ENCODE data around the gene ESR2.
"Not testable (repeated sequence)": the region's sequence is repeated elsewhere in the genome, so short reads cannot be mapped to it uniquely, and the experiment has no call there.

The ESR2 gene

DNA sequence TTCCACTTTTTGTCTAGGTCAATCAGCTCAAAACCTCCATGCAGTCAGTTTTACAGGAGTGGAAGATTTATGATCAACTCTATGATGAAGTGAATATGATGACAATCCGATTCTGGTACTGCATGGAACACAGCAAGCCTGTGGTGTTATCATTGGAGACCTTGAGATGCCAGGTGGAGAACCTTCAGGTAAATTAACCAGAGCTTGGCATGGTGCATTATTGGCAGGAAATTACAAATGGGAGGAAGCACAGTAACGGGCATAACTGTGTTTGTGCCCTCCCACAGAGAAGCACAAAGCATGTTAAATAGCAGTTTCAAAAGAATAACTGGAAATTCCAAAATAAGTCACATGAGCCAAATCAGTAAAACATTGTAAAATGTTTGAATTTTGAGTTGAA is 135.6 kb downstream of the ESR2 start:
- DNase-seq (ENCODE audit: low spot score) (no peak), FAIRE-seq (no peak)

DNA sequence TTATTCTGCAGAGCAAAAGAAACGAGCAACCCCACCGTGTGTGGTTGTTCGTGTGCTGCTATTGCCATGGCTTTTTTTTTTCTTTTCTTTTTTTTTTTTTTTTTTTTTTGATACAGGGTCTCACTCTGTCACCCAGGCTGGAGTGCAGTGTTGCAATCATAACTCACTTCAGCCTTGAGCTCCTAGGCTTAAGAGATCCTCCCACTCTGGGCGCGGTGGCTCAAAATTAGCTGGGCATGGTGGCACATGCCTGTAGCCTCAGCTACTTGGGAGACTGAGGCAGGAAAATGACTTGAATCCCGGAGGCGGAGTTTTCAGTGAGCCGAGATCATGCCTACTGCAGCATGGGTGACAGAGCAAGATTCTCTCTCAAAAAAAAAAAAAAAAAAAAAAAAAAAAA is 144.2 kb downstream of the ESR2 start:
- FAIRE-seq (no peak), DNase-seq (ENCODE audit: low spot score) (no peak)

DNA sequence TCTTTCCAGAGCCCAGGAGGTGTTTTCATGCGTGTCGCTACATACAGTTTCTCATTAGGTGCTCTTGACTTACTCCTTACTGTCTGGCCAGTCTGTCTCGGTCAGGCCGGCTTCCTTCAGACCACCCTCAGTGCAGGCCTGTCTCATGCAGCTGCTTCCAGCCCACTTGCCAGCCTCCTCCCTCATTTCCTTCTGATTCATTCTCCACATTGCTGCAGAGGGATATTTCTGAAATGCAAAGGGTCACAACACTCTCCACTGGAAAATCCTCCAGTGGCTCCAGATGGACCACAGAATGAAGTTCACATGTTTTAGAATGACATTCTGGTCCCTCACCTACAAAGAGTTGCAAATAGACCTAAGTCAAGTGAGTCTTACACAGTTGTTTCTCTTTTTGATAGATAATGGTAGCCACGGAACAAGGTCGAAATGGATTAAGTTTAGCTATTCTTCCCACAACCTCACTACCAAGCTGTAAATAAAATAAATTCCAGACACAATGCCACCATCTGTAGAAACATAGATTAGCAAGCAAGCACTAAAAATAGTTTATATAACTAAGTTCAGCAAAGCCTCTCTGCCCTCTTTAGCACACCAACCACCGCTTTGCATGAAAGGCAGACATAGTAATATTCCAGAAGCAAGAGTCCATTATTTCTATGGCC is 146.9 kb downstream of the ESR2 start:
- DNase-seq (ENCODE audit: low spot score) (no peak), FAIRE-seq (no peak)

DNA sequence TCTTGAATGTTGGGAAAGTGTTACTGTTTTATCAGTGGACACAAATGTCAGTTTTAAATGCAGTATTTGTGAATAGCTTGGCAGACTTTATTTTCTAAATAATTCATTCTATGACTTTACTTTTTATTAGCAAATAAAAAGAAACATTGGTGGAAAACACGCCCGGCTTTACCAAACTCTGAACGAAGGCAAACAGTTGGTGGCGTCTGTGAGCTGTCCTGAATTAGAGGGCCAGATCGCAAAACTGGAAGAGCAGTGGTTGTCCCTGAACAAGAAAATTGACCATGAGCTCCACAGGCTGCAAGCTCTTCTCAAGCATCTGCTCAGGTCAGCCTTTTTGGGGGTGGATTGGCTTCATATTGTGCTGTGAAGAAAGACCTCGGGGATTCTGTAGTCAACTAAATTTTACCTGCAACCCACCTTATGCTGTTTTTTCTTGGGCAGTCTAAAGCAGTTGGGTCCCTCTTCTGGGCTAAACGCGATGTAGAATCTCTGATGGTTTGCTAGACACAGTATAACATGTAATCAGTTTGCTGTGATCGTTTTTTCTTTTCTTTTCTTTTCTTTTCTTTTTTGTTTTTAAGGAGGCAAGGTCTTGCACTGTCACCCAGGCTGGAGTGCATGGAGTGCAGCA is 156.4 kb downstream of the ESR2 start:
- FAIRE-seq: no peak
- no peak for DNase-seq (ENCODE audit: low spot score)

DNA sequence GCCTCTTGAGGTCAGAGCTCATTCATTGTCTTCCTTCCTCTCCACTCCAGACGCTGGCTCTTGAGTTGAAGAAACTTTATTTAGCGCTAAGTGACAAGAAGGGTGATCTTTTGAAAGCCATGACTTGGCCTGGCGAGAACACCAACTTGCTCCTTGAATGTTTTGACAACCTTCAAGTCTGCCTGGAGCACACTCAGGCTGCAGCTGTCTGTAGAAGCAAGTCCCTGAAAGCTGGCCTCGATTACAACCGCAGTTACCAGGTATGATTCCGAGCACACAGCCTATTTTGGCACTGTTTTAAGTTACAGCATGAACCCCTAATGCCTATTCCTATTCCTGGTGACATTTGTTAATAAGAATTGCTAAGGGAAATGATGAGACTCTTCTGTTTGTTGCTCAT is 167.6 kb downstream of the ESR2 start:
- DNase-seq (ENCODE audit: low spot score) (no peak), FAIRE-seq (no peak)

DNA sequence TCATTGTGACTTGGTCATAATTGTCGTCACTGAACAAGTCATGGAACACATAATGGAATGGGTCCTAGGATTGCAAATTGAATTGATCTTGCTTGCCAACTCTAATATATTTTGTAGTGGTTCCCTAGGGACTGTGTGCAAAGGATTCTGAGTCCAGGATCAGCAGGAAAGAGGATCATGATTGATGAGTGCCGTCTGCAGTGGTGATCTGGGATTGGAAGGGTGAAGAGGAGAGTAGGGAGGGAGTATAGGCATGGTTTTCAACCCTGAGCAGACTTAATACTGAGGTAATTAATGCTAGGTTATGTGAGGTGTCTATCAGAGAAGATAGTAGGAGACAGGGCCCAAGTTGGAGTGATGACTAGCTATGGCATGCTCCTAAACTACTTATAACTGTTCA is 168.9 kb downstream of the ESR2 start:
- FAIRE-seq (no peak), DNase-seq (ENCODE audit: low spot score) (no peak)

DNA sequence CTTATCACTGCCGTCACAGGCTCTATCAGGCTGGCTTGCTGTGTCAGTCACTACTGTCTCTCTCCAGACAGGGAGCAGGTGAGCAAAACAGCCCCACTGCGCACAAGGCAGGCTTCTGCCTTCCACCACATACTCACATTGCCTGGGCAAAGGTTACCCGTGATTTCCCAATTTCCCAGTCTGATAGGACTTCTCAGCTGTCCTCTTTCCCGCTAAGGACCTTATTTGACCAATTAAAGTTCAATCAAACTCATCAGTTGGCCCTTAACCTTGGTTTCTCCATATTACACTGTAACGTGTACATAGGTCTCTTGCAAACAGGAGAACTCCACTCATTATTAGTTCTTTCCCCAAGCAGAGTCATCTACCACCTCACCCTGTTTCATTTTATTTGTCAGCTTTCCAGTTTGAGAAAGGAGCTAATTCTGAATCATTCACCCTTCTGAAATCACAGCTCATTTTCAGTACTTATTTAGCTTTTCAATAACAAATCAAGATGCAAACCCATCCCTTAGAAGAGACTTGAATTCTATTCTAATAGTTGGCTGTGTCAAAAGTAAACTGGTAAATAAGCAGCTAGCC is 170.8 kb downstream of the ESR2 start:
- no peak for DNase-seq (ENCODE audit: low spot score)
- FAIRE-seq: no peak

DNA sequence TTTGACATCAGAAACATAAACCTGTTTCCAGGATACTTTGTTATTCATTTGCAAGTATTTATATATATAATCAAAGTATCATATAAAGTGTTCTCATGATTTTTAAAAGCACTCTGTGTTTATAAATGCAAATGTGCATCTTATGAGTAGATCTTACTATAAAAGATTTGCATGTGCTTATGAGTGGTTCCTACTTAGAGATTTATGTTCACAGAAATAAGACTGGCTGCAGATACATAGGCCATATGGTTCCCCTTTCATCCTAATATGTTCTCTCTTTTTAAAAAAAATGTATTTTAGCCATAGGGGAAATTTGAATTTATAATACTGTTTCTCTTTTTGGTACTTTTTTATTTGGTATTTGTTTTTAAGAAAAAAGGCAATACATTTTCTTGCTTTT is 174.2 kb downstream of the ESR2 start:
- no peak for FAIRE-seq
- no peak for DNase-seq (ENCODE audit: low spot score)

DNA sequence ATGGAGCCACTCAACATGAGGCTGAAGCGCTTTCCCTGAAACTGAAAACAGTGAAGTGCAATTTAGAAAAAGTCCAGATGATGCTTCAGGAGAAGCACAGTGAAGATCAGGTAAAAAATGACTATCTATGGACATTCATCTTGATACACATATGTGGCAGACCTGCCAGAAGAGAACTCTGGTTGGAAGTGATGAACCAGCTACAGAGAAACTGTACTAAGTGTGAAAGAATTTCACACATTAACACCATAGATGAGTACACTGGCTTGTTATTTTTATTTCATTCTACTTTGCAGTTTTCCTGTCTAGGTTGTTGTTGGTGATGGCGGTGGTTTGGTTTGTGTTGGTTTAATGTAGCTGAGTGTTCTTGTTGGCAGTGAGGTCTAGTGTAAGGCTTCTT is 174.7 kb downstream of the ESR2 start:
- FAIRE-seq: no peak
- no peak for DNase-seq (ENCODE audit: low spot score)

DNA sequence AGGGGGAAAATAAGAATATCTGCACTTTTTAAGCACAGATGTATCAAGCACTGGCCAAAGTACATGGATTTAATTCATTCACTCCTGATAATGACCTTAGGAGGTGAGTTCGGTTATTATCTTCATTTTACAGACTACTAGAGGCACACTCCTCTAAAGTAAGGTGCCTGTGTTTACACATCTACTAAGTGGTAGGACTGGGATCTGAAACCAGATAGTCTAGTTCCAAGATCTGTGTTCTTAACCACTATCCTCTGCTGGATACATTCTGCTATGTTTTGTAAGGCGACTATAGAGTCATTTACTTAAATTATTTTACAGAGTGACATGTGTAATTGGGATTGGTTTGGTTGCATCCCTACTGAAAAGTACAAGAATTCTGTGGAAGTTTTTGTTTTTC is 175.3 kb downstream of the ESR2 start:
- no peak for FAIRE-seq
- DNase-seq (ENCODE audit: low spot score): no peak

DNA sequence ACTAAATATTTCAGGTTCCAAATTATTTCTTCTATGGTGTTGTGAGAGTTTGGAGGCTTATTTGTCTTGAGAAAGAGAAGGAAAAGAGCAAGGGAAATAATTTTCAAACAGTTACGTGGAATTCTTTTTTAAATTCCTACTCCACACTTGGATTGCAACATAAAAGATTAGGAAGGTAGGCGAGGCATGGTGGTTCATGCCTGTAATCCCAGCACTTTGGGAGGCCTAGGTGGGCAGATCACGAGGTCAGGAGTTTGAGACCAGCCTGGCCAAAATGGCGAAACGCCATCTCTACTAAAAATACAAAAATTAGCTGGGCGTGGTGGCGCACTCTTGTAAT is 175.8 kb downstream of the ESR2 start:
- not testable (repeated sequence) for FAIRE-seq

DNA sequence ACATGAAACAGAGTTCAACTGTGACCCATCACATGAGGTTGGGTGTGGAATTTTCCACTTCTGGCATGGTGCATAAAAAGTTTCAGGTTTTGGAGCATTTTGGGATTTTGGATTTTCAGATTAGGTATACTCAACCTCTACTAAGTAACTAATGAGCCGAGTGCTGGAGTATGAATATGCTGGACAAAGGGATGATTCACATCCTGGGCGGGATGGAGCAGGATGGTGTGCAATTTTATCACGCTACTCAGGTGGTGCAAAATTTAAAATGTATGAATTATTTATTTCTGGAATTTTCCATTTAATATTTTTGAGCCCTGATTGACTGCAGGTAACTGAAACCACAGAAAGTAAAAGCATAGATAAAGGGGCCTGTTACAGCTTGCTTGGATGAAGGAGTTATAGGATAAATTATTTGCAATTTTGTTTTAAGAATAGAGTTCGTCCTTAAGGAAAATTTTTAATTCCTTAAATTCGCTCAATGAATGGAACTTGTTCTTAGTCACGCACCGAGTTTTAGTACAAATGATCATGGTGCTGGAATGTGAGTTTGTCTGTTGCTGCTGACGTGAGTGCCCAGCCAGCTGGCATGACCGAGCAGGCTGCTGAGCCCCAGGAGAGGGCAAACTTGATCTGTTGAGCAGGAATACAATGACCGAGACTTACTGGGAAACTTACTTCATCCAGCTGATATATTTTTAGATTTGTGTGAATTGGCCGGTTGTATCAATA is 176.3 kb downstream of the ESR2 start:
- FAIRE-seq: peak; percentile 32

More for the DNA sequence above, 175.8 kb downstream of the ESR2 start:
- not testable (repeated sequence) for DNase-seq (ENCODE audit: low spot score)

DNA sequence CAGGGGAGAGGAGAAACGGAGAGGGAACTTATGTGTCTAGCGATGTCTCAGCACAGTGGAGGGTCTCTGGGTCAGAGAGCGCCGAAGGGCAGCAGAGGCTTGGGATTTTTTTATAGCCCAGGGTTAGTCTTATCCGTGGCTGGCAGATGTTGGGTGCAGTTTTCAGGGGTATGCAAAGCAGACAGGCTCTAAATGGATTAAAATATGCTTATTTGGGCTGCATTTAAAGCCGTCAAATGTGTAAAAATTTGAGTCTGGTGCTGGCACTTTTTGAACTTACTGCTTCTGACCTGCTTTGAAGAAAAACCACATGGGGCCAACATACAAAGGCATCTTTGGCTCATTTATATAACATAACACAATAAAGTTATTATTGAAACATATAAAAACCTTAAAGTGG is 178.8 kb downstream of the ESR2 start:
- FAIRE-seq (no peak), DNase-seq (ENCODE audit: low spot score) (no peak)

More for the DNA sequence above, 176.3 kb downstream of the ESR2 start:
- DNase-seq (ENCODE audit: low spot score): peak; percentile 45

DNA sequence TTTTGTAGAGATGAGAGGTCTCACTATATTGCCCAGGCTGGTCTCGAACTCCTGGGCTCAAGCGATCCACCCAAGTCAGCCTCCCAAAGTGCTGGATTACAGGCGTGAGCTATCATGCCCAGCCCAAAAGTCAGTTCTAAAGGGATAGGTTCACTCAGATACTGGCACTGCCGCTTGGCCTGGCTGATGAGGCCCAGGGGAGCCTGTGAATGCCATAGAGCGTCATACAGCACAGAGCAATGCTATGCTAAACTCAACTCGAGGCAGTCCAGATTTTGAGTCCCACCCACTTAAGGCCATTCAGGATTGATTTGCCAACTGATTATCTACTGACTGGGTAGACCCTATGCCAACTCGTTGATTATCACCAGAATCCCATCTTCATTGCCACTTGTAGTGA is 179.4 kb downstream of the ESR2 start:
- DNase-seq (ENCODE audit: low spot score) (no peak), FAIRE-seq (no peak)

DNA sequence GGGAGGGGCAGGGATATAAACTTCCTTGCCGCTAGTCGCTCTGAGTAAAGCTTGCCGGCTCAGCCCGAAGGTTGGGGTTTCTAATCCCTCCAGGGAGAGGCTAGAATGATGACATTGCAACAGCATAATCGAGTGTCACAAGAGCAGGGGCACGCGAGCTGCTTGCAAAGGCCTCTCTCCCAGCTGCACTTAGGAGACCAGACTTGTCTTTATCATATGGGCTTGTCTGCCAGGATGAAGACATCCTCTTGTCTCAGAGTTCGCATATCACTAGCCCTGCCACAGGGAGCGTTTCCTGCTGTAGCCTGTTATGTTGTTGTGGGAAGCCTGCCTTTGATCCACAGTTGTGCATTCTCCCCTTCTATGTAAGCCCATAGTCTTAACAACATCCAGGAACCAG is 180.0 kb downstream of the ESR2 start:
- FAIRE-seq: no peak
- DNase-seq (ENCODE audit: low spot score): no peak

DNA sequence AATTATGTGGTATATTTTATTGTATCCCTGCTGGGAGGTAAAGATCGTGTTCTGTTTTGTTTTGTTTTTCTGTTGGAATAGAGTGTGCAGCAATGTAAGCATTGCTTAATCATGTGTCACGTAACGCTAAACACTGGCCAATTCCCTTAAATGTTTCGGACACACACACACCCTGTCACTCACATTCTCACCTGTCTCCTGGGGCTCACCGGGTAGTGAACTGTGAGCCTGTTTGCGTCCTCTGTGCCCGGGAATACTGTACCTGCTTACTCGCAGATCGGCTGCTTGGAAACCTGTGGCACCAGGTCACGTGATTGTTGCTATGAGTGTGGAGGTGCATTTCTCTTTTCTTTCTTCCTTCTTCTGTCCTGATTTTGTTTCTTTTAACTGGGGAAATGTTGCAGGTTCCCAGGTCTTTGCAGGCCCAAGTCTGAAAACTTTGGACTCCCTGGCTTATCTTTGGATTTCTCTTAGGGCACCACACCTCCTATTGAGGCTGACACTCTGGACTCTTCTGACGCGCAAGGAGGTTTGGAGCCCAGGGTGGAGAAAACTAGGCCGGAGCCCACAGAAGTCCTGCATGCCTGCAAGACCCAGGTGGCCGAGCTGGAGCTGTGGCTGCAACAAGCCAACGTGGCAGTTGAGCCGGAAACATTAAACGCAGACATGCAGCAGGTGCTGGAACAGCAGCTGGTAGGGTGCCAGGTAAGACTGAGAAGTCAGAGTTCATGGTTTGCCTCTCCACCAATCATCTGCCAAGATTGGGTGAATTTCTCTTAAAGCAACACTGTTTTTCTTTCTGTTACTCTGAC is 181.1 kb downstream of the ESR2 start:
- no peak for DNase-seq (ENCODE audit: low spot score)

DNA sequence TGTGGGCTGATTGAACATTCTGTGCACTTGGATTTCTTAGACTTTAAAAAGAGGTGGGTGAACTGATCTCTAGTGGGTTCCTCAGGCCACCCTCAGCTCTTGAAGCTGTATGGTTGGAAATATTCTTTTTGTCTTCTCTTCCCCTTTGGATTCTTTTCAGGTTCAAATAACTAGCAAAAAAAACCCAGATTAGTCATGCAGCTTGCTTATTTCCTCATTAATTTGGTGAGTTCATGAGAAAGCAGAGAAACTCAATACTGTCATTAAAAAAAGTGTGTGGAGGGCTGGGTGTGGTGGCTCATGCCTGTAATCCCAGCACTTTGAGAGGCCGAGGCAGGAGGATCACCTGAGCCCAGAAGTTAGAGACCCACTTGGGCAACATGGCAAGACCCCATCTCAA is 183.4 kb downstream of the ESR2 start:
- DNase-seq (ENCODE audit: low spot score) (no peak), FAIRE-seq (no peak)

More for the DNA sequence above, 181.1 kb downstream of the ESR2 start:
- FAIRE-seq: no peak

DNA sequence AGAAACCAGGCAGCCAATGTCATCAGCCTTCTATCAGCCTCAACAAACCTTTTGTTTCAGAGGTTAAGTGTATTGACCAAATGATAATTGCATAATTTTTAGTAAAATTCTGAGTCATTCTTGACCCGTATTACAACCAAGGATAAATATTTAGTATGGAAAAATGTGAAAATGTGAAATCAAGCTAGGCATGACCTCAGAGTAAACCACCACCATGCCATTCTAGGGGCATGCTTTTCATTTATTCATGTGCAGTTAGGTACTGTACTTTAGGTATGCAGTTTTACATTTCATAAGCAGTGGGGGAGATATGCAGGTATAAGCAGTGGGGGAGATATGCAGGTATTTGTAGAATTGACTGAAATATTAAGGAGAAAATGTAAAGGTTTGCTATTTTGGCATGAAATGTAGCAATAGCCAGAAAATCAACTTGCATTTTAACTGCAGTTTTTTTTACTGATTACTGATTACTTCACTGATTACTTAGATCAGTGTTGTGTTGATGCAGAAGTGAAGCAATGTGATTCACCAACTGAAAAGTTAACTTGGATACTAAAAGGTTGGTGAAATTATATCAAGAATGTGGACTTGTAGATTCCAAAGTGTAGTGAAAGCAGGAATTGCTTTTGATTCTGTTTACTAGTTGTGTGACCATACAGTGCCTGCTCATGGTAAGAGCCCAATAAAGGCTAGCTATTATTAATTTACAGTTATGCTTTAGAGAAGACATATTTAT is 184.2 kb downstream of the ESR2 start:
- FAIRE-seq (no peak), DNase-seq (ENCODE audit: low spot score) (no peak)

DNA sequence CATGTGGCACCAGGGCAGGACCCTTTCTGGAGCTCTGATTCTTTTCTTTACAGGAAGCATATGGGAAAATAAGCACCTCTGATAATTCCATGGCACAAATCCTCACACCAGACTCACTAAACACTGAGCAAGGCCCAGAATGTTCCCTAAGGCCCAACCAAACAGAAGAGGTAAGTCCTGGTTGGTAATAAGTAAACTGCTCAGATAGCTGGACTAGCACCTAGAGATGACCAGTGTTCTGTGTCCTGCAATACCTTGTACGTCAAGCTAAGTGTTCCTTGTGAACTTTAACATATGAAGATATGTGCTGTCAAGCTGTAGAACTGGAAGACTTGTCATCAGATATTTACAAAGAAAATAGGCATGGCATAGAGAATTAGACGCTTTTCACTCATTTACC is 186.7 kb downstream of the ESR2 start:
- FAIRE-seq (no peak), DNase-seq (ENCODE audit: low spot score) (no peak)

DNA sequence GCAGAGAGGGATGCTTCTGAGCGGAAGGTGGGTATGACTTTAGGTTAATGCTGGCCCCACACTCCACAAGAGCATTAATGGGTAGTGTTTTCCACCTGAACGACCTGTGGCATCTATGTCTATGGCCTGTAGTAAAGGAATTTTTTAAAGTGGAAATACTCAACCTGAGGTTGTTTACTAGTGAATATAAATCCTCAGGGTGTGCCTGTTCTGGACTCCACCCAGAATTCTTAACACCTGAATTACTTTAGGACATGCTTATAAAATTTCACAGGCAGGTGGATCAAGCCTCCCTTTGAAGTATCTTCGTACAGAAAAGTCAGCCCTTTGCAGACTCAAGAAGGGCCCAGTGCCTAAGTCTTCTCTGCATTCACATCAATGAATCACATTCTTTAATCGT is 196.1 kb downstream of the ESR2 start:
- no peak for FAIRE-seq
- no peak for DNase-seq (ENCODE audit: low spot score)

DNA sequence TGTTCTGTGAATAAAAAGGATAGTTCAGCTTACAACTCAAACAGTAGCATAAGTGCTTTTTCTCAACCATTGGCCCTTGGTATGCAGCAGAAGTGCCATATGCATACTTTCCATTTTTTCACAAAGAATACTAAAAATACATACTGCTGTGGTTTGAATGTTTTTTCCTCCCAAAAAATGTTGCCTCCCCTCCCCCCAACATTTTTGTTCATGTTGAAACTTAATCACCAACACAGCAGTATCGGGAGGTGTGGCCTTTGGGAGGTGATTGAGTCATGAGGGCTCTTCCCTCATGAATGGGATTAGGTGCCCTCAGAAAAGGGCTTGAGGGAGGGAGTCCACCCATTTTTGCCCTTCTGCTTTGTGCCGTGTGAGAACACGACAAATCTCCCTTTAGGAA is 198.6 kb downstream of the ESR2 start:
- FAIRE-seq (no peak), DNase-seq (ENCODE audit: low spot score) (no peak)

Measured in RCC 7860 (cell line).